Stomach (tissue), 9 donors: Measurements from ENCODE around the gene CARF. TPM values are rescaled to one million over a fixed set of nuclear protein-coding genes. Genes with fewer than 3 reads are reported as not detected.

ENCODE experiments used
- DNase-seq, 2 donors: peaks; one replicate each; pipeline versions ENCODE4 v3.0.0 to v3.0.0-alpha.2; 2013 to 2019
- H3K27ac ChIP-seq, 5 donors: fragments of 200-600 bp in 4 of 5; sonication (generic) in 4 of 5; one replicate each; pipeline ENCODE4 v1.5.1; 2013 to 2019; ENCODE audit warnings: mild to moderate bottlenecking in 1 of 5, moderate library complexity in 1 of 5
- H3K27me3 ChIP-seq, 3 donors: fragments of 200-600 bp; sonication (generic); one replicate each; pipeline ENCODE4 v1.5.1; 2017 to 2019; ENCODE audit warnings: mixed run types in 1 of 3
- H3K36me3 ChIP-seq, 4 donors: fragments of 200-600 bp; sonication (generic); 1 replicate in 3 of 4; 2 replicates in 1 of 4; pipeline ENCODE4 v1.5.1; 2016 to 2019
- H3K4me1 ChIP-seq, 4 donors: fragments of 200-600 bp; sonication (generic); one replicate each; pipeline ENCODE4 v1.5.1; 2016 to 2019
- H3K4me3 ChIP-seq, 4 donors: fragments of 200-600 bp; sonication (generic) in 3 of 4; one replicate each; pipeline ENCODE4 v1.5.1; 2016 to 2019; ENCODE audit warnings: mild to moderate bottlenecking in 1 of 4
- H3K9me3 ChIP-seq, 4 donors: fragments of 200-600 bp; sonication (generic); one replicate each; pipeline ENCODE4 v1.5.1; 2016 to 2019
- EP300 ChIP-seq: sonication (generic); formaldehyde crosslinking; IDR thresholded peaks from one replicate; pipeline ENCODE4 v1.6.1; 2017; ENCODE audit warnings: antibody characterized with exemption
- POLR2A ChIP-seq, 4 donors: fragments of 450-650 bp; IDR thresholded peaks; one replicate each; pipeline ENCODE4 v1.6.1; 2016; ENCODE audit warnings: antibody characterized with exemption in 4 of 4, control low read depth in 2 of 4, mild to moderate bottlenecking in 1 of 4, moderate library complexity in 1 of 4
- POLR2AphosphoS5 ChIP-seq, 3 donors: sonication (generic); formaldehyde crosslinking; IDR thresholded peaks; one replicate each; pipeline ENCODE4 v1.6.1; 2016; ENCODE audit warnings: antibody characterized with exemption in 3 of 3
- WGBS, 5 donors: extraction: QIAGEN DNeasy Blood & Tissue Kit in 3 of 5; methylation state at CpG; one replicate each; pipeline versions ENCODE4 v1.1.5 to v1.1.7; 2013 to 2018; 5-methylcytosine and 5-hydroxymethylcytosine counted together
- intact Hi-C: fragments of 100-400 bp; cut with DNase I; formaldehyde crosslinking; loops from one replicate; pipeline ENCODE4 v1.15.1; 2023; ENCODE audit warnings: low total_unique reads
- polyA plus RNA-seq, 3 donors: library from polyadenylated mRNA; stranded (reverse); fragments of 200-250 nt; gene quantifications; one replicate each; pipeline ENCODE4 v1.2.3, GENCODE V29; 2013
- total RNA-seq, 5 donors: library from RNA; depleted of rRNA; stranded (reverse); fragments of >200 nt; gene quantifications; one replicate each; pipeline versions ENCODE4 v1.1.0 to v1.2.3, GENCODE V29; 2014 to 2016
- TF ChIP-seq, protein P1 (sequence below), 7 experiments: fragments of 450-650 bp in 4 of 7; fragments of 200-600 bp in 3 of 7; sonication (generic) in 3 of 7; IDR thresholded peaks; one replicate each; pipeline ENCODE4 v1.5.1; 2016 to 2019; ENCODE audit warnings: antibody characterized with exemption in 7 of 7, control low read depth in 2 of 7, mild to moderate bottlenecking in 1 of 7
- donor health status: healthy with polysubstance abuse.
- donor health status: Bipolar disorder and iron deficiency.
- donor health status: healthy.

CARF gene
- total and polyA plus RNA-seq, 8 donors: 1.8 to 30.9 (median 20.1) TPM

DNA sequence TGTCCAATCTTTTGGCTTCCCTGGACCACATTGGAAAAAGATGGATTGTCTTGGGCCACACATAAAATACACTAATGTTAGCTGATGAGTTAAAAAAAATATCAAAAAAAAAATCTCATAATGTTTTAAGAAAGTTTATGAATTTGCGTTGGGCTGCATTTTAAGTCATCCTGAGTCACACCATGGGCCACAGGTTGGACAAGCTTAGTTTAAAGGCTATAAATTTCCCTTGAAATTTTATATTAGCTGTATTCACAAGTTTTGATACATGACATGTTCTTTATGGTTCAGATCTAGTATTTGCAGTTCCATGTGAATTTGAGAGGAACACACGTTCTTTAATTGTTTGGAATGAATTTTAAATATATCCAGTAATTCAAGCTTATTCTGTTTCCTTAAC, 21.9 kb downstream of the CARF start:
- Histone ChIP-seq H3K4me3 (no peak overlapping the region), H3K9me3 (no peaks in the 10 kb centered on the region), H3K27ac (no peak overlapping the region), H3K4me1 (no peaks in the 10 kb centered on the region), H3K36me3 (peaks cover 0 to 52% (median 21%) of the 10 kb centered on the region in 4 donors), H3K27me3 (no peaks in the 10 kb centered on the region)
- DNase-seq: no peak
- intact Hi-C loops: no loop called here
- 87 to 94% (median 90%) methylated on average over 2 of the region's 2 CpGs for WGBS, 5 donors
- TF ChIP-seq EP300: no peak
- TF ChIP-seq POLR2AphosphoS5 (IDR thresholded peaks at IDR 0.05): no peak
- TF ChIP-seq, protein P1, sequence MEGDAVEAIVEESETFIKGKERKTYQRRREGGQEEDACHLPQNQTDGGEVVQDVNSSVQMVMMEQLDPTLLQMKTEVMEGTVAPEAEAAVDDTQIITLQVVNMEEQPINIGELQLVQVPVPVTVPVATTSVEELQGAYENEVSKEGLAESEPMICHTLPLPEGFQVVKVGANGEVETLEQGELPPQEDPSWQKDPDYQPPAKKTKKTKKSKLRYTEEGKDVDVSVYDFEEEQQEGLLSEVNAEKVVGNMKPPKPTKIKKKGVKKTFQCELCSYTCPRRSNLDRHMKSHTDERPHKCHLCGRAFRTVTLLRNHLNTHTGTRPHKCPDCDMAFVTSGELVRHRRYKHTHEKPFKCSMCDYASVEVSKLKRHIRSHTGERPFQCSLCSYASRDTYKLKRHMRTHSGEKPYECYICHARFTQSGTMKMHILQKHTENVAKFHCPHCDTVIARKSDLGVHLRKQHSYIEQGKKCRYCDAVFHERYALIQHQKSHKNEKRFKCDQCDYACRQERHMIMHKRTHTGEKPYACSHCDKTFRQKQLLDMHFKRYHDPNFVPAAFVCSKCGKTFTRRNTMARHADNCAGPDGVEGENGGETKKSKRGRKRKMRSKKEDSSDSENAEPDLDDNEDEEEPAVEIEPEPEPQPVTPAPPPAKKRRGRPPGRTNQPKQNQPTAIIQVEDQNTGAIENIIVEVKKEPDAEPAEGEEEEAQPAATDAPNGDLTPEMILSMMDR (IDR thresholded peaks at IDR 0.05): no peak
- no peak for TF ChIP-seq POLR2A (IDR thresholded peaks at IDR 0.05)

DNA sequence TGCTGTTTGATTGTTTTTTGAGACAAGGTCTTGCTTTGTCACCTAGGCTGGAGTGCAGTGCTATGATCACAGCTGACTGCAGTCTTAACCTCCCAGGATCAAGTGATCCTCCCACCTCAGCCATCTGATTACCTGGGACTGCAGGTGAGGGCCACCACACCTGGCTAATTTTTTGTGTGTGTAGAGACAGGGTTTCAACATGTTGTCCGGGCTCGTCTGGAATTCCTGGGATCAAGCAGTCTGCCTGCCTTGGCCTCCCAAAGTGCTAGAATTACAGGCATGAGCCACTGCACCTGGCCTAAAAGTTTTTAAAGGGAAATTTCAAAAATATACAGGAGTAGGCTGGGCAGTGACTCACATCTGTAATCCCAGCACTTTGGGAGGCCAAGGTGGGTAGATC, 22.4 kb downstream of the CARF start:
- 90 to 100% (median 94%) methylated on average over 2 of the region's 2 CpGs for WGBS, 5 donors
- Histone ChIP-seq H3K27me3 (no peaks in the 10 kb centered on the region), H3K36me3 (peaks cover 0 to 55% (median 25%) of the 10 kb centered on the region in 4 donors), H3K4me3 (no peak overlapping the region), H3K9me3 (no peaks in the 10 kb centered on the region), H3K27ac (no peak overlapping the region), H3K4me1 (no peaks in the 10 kb centered on the region)
- no peak for TF ChIP-seq EP300
- TF ChIP-seq POLR2AphosphoS5 (IDR thresholded peaks at IDR 0.05): no peak
- no peak for TF ChIP-seq POLR2A (IDR thresholded peaks at IDR 0.05)
- TF ChIP-seq, protein P1 (IDR thresholded peaks at IDR 0.05): no peak
- no peak for DNase-seq
- intact Hi-C loops: no loop called here

DNA sequence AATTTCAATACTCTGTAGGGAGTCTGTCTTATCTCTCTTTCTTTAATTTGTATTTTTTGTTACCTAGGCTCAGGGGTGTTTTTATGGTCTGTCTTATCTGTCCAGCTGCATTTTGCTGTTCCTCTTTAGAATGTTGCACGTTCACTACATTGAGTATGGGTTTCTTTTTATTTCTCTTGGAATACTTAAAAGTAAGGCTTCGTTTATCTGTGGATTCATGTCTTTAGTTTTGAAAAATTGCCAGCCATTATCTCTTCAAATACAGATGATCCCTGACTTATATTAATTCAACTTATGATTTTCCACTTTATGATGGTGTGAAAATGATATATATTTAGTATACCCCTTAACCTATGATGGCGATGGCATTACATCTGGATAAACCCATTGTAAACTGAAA, 26.9 kb downstream of the CARF start:
- Histone ChIP-seq H3K27me3 (no peaks in the 10 kb centered on the region), H3K4me1 (no peaks in the 10 kb centered on the region), H3K27ac (no peak overlapping the region), H3K9me3 (no peaks in the 10 kb centered on the region), H3K4me3 (no peak overlapping the region), H3K36me3 (peaks cover 0 to 56% (median 39%) of the 10 kb centered on the region in 4 donors)
- WGBS, 5 donors: 91 to 97% (median 95%) methylated on average over 3 of the region's 3 CpGs
- intact Hi-C loops: no loop called here
- no peak for DNase-seq
- TF ChIP-seq POLR2AphosphoS5 (IDR thresholded peaks at IDR 0.05) (no peak), POLR2A (IDR thresholded peaks at IDR 0.05) (no peak), EP300 (no peak)
- TF ChIP-seq, protein P1 (IDR thresholded peaks at IDR 0.05): no peak

DNA sequence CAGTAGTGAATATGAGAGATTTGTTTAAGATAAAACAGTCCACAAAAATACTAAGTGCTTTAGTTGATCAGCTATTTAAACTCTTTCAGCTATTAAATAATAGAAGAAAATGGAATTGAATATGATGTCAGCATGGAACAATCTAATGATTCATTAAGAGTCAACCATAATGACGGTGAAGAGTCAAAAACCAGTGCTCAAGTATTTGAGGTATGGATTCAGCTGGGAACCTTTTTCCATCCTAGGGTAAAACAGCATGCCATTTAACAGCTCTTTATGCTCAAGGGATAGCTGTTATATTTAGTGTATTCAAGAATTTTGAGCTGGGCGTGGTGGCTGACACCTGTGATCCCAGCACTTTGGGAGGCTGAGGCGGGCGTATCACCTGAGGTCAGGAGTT, 29.7 kb downstream of the CARF start:
- no peak for DNase-seq
- WGBS, 5 donors: 91 to 97% (median 97%) methylated on average over 4 of the region's 4 CpGs
- TF ChIP-seq, protein P1 (IDR thresholded peaks at IDR 0.05): no peak
- no peak for TF ChIP-seq POLR2A (IDR thresholded peaks at IDR 0.05)
- no peak for TF ChIP-seq POLR2AphosphoS5 (IDR thresholded peaks at IDR 0.05)
- TF ChIP-seq EP300: no peak
- intact Hi-C loops: no loop called here
- Histone ChIP-seq H3K36me3 (peaks cover 0 to 57% (median 46%) of the 10 kb centered on the region in 4 donors), H3K27me3 (no peaks in the 10 kb centered on the region), H3K4me1 (no peaks in the 10 kb centered on the region), H3K27ac (no peak overlapping the region), H3K9me3 (no peaks in the 10 kb centered on the region), H3K4me3 (no peak overlapping the region)
